PC-3 (cell line): ENCODE measurements around the gene MMP24OS. TPM values are rescaled to one million over a fixed set of nuclear protein-coding genes. Genes with fewer than 3 reads are reported as not detected.

Experiments
- ATAC-seq: fragments of 200-7000 bp; cut with Tn5 transposase; 2 replicates; pipeline ENCODE4 v1.9.1; 2020; ENCODE audit warnings: mild to moderate bottlenecking, moderate library complexity
- Bru-seq: library from RNA; stranded (reverse); fragments of 400-500 nt; gene quantifications from one replicate; lab custom pipeline; 2021; lab: Mats Ljungman, UMichigan
- BruChase-seq, 2 experiments: library from RNA; stranded (reverse); fragments of 400-500 nt; gene quantifications; one replicate each; lab custom pipeline; 2021; lab: Mats Ljungman, UMichigan
- BruUV-seq: library from RNA; stranded (reverse); fragments of 400-500 nt; replicated peaks from 2 replicates; lab custom pipeline; 2021; lab: Mats Ljungman, UMichigan
- CTCF ChIA-PET: fragments of 300-600 bp; sonication (Branson Sonifier 250); formaldehyde crosslinking; loops from one replicate; lab custom pipeline; 2022; ENCODE audit warnings: antibody characterized with exemption; lab: Charles Lee
- POLR2A ChIA-PET: fragments of 300-600 bp; sonication (Branson Sonifier 250); formaldehyde crosslinking; loops from one replicate; lab custom pipeline; 2022; ENCODE audit warnings: antibody characterized with exemption; ENCODE audit not compliant: unreplicated experiment; lab: Charles Lee
- DNase-seq: peaks from one replicate; pipeline ENCODE4 v3.0.0-alpha.2; 2015
- H2AFZ ChIP-seq: fragments of 300-600 bp; sonication (generic); 2 replicates; pipeline ENCODE4 v1.6.0; 2016; ENCODE audit warnings: antibody characterized with exemption, low read length
- H3F3A ChIP-seq: fragments of 300-600 bp; sonication (generic); one replicate; pipeline ENCODE4 v1.6.0; 2017; ENCODE audit warnings: antibody characterized with exemption, low read length, control low read depth, mild to moderate bottlenecking; ENCODE audit not compliant: unreplicated experiment
- H3K27ac ChIP-seq: fragments of 300-600 bp; sonication (generic); 2 replicates; pipeline ENCODE4 v1.5.1; 2016; ENCODE audit warnings: mild to moderate bottlenecking, low read length
- H3K27me3 ChIP-seq: fragments of 300-600 bp; sonication (generic); 2 replicates; pipeline ENCODE4 v1.6.1; 2016; ENCODE audit warnings: low read length, mixed read lengths
- H3K36me3 ChIP-seq: fragments of 300-600 bp; sonication (generic); 2 replicates; pipeline ENCODE4 v1.6.1; 2016; ENCODE audit warnings: low read depth, mixed run types, low read length, mixed read lengths
- H3K4me1 ChIP-seq: fragments of 300-600 bp; sonication (generic); 2 replicates; pipeline ENCODE4 v1.5.1; 2016; ENCODE audit warnings: low read length; ENCODE audit not compliant: insufficient read depth
- H3K4me2 ChIP-seq: fragments of 300-600 bp; sonication (generic); 2 replicates; pipeline ENCODE4 v1.6.0; 2016; ENCODE audit warnings: low read length
- H3K4me3 ChIP-seq: fragments of 300-600 bp; sonication (generic); 2 replicates; pipeline ENCODE4 v1.5.1; 2016; ENCODE audit warnings: mild to moderate bottlenecking, low read length, mixed read lengths
- H3K79me2 ChIP-seq: fragments of 300-600 bp; sonication (generic); 2 replicates; pipeline ENCODE4 v1.6.1; 2017; ENCODE audit warnings: low read length, mixed read lengths
- H3K9ac ChIP-seq: fragments of 300-600 bp; sonication (generic); 2 replicates; pipeline ENCODE4 v1.6.0; 2016; ENCODE audit warnings: mild to moderate bottlenecking, low read length
- H3K9me2 ChIP-seq: fragments of 300-600 bp; sonication (generic); replicated peaks from 2 replicates; pipeline ENCODE4 v1.6.1; 2016; ENCODE audit warnings: mixed run types, low read length, mixed read lengths
- H3K9me3 ChIP-seq: fragments of 300-600 bp; sonication (generic); 2 replicates; pipeline ENCODE4 v1.6.1; 2016; ENCODE audit warnings: low read length, mixed read lengths
- H4K20me1 ChIP-seq: fragments of 300-600 bp; sonication (generic); 2 replicates; pipeline ENCODE4 v1.6.1; 2016; ENCODE audit warnings: low read length, mixed read lengths
- CTCF ChIP-seq: fragments of 300-600 bp; sonication (generic); conservative IDR thresholded peaks from 2 replicates; pipeline ENCODE4 v1.5.1; 2017; ENCODE audit warnings: antibody characterized with exemption, low read depth, mild to moderate bottlenecking, low read length
- EZH2 ChIP-seq: fragments of 300-600 bp; sonication (generic); IDR thresholded peaks from one replicate; pipeline ENCODE4 v1.6.1; 2017; ENCODE audit warnings: antibody characterized with exemption, mild to moderate bottlenecking, low read length; ENCODE audit not compliant: unreplicated experiment
- EZH2phosphoT487 ChIP-seq: fragments of 300-600 bp; sonication (generic); IDR thresholded peaks from 2 replicates; pipeline ENCODE4 v1.6.1; 2018; ENCODE audit warnings: mild to moderate bottlenecking, antibody characterized with exemption, low read length, borderline replicate concordance
- intact Hi-C: fragments of 100-400 bp; cut with micrococcal nuclease; formaldehyde crosslinking; loops from 2 replicates; pipeline ENCODE4 v1.9.0; 2023
- long read RNA-seq: library from polyadenylated mRNA; unstranded; transcript quantifications from one replicate; pipeline ENCODE4 v2.0.0, GENCODE V29; 2021; ENCODE audit not compliant: unreplicated experiment
- total RNA-seq: library from RNA; depleted of rRNA; stranded (reverse); fragments of >200 nt; gene quantifications from 2 replicates; pipeline ENCODE4 v1.2.3, GENCODE V29; 2014; rRNA removed

The MMP24OS gene
- total RNA-seq = 19.5 and 22.7 TPM in 2 replicates
- Bru-seq, nascent RNA = percentile 81 among the genes with signal in this experiment
- BruChase-seq, experiment 1, labeled RNA remaining after a 6-hour chase = percentile 88 among the genes with signal in this experiment
- BruChase-seq, experiment 2, labeled RNA remaining after a 2-hour chase = percentile 85 among the genes with signal in this experiment
- long read RNA-seq, transcript MMP24OS-201 (2 exons, 867 nt) = major isoform, 7 of 38 reads
- long read RNA-seq, transcript MMP24OS-209 (2 exons, 712 nt) = major isoform, 7 of 38 reads
- long read RNA-seq, partial matches to known transcripts = 4 of 38 reads
- long read RNA-seq, other reads (novel, unspliced or antisense) = 20 of 38 reads

- ChIA-PET POLR2A (interaction anchor here (0.6 to 1.4 kb wide), 4 partner anchors 28 to 404 kb away, joined by 3 to 6 read pairs (median 3); no protein-coding TSS in a partner anchor), CTCF (interaction anchor here (0.6 to 0.7 kb wide), 3 partner anchors 14 to 552 kb away, joined by 3 to 5 read pairs (median 4); no protein-coding TSS in a partner anchor)
- Histone ChIP-seq H3K27me3 (no peaks in the 10 kb centered on the region), H3K9ac (peak within 1 kb of the TSS; percentile 86), H3K9me3 (no peaks in the 10 kb centered on the region), H2AFZ (peak within 1 kb of the TSS; percentile 48; the same call in 1 of the 2 replicates), H3K4me3 (peak within 1 kb of the TSS; percentile 84), H3K27ac (peak within 1 kb of the TSS; percentile 68), H3K79me2 (peaks cover 35% of the 10 kb centered on the region), H3K4me1 (peaks cover 12% of the 10 kb centered on the region), H3F3A (peaks cover 20% of the 10 kb centered on the region), H4K20me1 (peaks cover 7% of the 10 kb centered on the region; the same call in 1 of the 2 replicates), H3K4me2 (peak within 1 kb of the TSS; percentile 96), H3K36me3 (peaks cover 41% of the 10 kb centered on the region), H3K9me2 (no peaks in the 10 kb centered on the region)
- no TSS peak for BruUV-seq
- intact Hi-C loops = no loop called here
- TF ChIP-seq EZH2 (no peak), CTCF (peak; percentile 18; the same call in 1 of the 2 replicates), EZH2phosphoT487 (no peak)
- DNase-seq (peak; percentile 91), ATAC-seq (peak; percentile 90)
Measured at GRCh38 chr20:35277531-35278395, at the start of gene MMP24OS. Gene MMP24OS (minus strand): TSS chr20:35278122. CDS start chr20:35277929, 193 bp downstream.

- peak; percentile 61 for ATAC-seq
- POLR2A ChIA-PET = interaction anchor here (0.6 kb wide), 1 partner anchor 9 kb away, joined by 4 read pairs; no protein-coding TSS in a partner anchor
- H3K79me2 ChIP-seq = no peaks in the 10 kb centered on the region
- H3K4me3 ChIP-seq = no peak overlapping the region
- no peaks in the 10 kb centered on the region for H3K36me3 ChIP-seq
- CTCF ChIA-PET = no interaction called here
- DNase-seq = peak; percentile 30
- no peaks in the 10 kb centered on the region for H4K20me1 ChIP-seq
- peak overlapping the region; percentile 20; the same call in 1 of the 2 replicates for H3K27ac ChIP-seq
- H3K9me2 ChIP-seq = no peaks in the 10 kb centered on the region
- no peaks in the 10 kb centered on the region for H3F3A ChIP-seq
- H3K9ac ChIP-seq = no peak overlapping the region
- no peak overlapping the region for H3K4me2 ChIP-seq
- H3K9me3 ChIP-seq = no peaks in the 10 kb centered on the region
- no TSS peak for BruUV-seq
- intact Hi-C loops = no loop called here
- H3K4me1 ChIP-seq = peaks cover 26% of the 10 kb centered on the region
- H2AFZ ChIP-seq = no peak overlapping the region
- no peaks in the 10 kb centered on the region for H3K27me3 ChIP-seq
- TF ChIP-seq EZH2phosphoT487 = no peak
- TF ChIP-seq CTCF = no peak
- TF ChIP-seq EZH2 = no peak
Measured at GRCh38 chr20:35327074-35327976, 49.4 kb upstream of the MMP24OS start.
